ENCODE measurements around the gene PPP2R2B.

PPP2R2B gene

GRCh38 chr5:146827901-146828300, 50.7 kb downstream of the PPP2R2B start:
- DNase-seq (ENCODE audit: low read depth), result no peak

GRCh38 chr5:146825033-146825432, 53.5 kb downstream of the PPP2R2B start:
- no peak for DNase-seq (ENCODE audit: low read depth)

GRCh38 chr5:146821732-146822131, 56.8 kb downstream of the PPP2R2B start:
- DNase-seq (ENCODE audit: low read depth), result no peak

- no peak for DNase-seq (ENCODE audit: low read depth)
Observed at GRCh38 chr5:146820987-146821386, 57.6 kb downstream of the PPP2R2B start.

GRCh38 chr5:146818822-146819221, 59.7 kb downstream of the PPP2R2B start:
- DNase-seq (ENCODE audit: low read depth), result no peak

GRCh38 chr5:146817973-146818372, 60.6 kb downstream of the PPP2R2B start:
- DNase-seq (ENCODE audit: low read depth), result no peak

GRCh38 chr5:146816775-146817387, 61.7 kb downstream of the PPP2R2B start:
- DNase-seq (ENCODE audit: low read depth), result no peak

GRCh38 chr5:146815411-146815810, 63.1 kb downstream of the PPP2R2B start:
- no peak for DNase-seq (ENCODE audit: low read depth)

- DNase-seq (ENCODE audit: low read depth), result no peak
Observed at GRCh38 chr5:146813346-146814157, 65.0 kb downstream of the PPP2R2B start.

GRCh38 chr5:146805081-146805480, 73.5 kb downstream of the PPP2R2B start:
- DNase-seq (ENCODE audit: low read depth), result no peak

GRCh38 chr5:146802945-146803522, 75.5 kb downstream of the PPP2R2B start:
- no peak for DNase-seq (ENCODE audit: low read depth)

GRCh38 chr5:146799671-146800070, 78.9 kb downstream of the PPP2R2B start:
- DNase-seq (ENCODE audit: low read depth), result no peak

GRCh38 chr5:146799231-146799630, 79.3 kb downstream of the PPP2R2B start:
- no peak for DNase-seq (ENCODE audit: low read depth)

GRCh38 chr5:146797658-146798057, 80.9 kb downstream of the PPP2R2B start:
- DNase-seq (ENCODE audit: low read depth), result no peak

- DNase-seq (ENCODE audit: low read depth), result no peak
Observed at GRCh38 chr5:146796911-146797310, 81.6 kb downstream of the PPP2R2B start.

GRCh38 chr5:146796144-146796543, 82.4 kb downstream of the PPP2R2B start:
- no peak for DNase-seq (ENCODE audit: low read depth)

- DNase-seq (ENCODE audit: low read depth), result no peak
Observed at GRCh38 chr5:146794326-146795029, 84.1 kb downstream of the PPP2R2B start.

- no peak for DNase-seq (ENCODE audit: low read depth)
Observed at GRCh38 chr5:146793709-146794108, 84.8 kb downstream of the PPP2R2B start.

GRCh38 chr5:146791471-146791870, 87.1 kb downstream of the PPP2R2B start:
- no peak for DNase-seq (ENCODE audit: low read depth)

- no peak for DNase-seq (ENCODE audit: low read depth)
Observed at GRCh38 chr5:146789712-146790653, 88.6 kb downstream of the PPP2R2B start.

- DNase-seq (ENCODE audit: low read depth), result no peak
Observed at GRCh38 chr5:146788898-146789297, 89.7 kb downstream of the PPP2R2B start.

Data from T follicular helper cell (primary cell).